Esophagus squamous epithelium (tissue), 5 donors: ENCODE results near the gene PUM1. TPM values are rescaled to one million over a fixed set of nuclear protein-coding genes. Genes with fewer than 3 reads are reported as not detected.

Source experiments
- DNase-seq: peaks from one replicate; lab custom pipeline; 2025; lab: John Stamatoyannopoulos, UW
- H3K27ac ChIP-seq, 4 donors: fragments of 200-600 bp; sonication (generic); one replicate each; pipeline ENCODE4 v1.5.1; 2016 to 2019; ENCODE audit warnings: mild to moderate bottlenecking in 1 of 4
- H3K27me3 ChIP-seq, 4 donors: fragments of 200-600 bp; sonication (generic); 1 replicate in 3 of 4; 2 replicates in 1 of 4; pipeline versions ENCODE4 v1.5.1 to v1.6.0; 2017 to 2021; ENCODE audit warnings: antibody characterized with exemption in 1 of 4
- H3K36me3 ChIP-seq, 3 donors: fragments of 200-600 bp; sonication (generic); one replicate each; pipeline ENCODE4 v1.5.1; 2016 to 2019
- H3K4me1 ChIP-seq, 3 donors: fragments of 200-600 bp; sonication (generic); one replicate each; pipeline ENCODE4 v1.5.1; 2017 to 2019
- H3K4me3 ChIP-seq, 4 donors: fragments of 200-600 bp; sonication (generic); 1 replicate in 3 of 4; 2 replicates in 1 of 4; pipeline ENCODE4 v1.5.1; 2016 to 2019; ENCODE audit warnings: mild to moderate bottlenecking in 2 of 4, moderate library complexity in 1 of 4
- H3K9me3 ChIP-seq, 3 donors: fragments of 200-600 bp; sonication (generic); one replicate each; pipeline ENCODE4 v1.5.1; 2016 to 2019
- CTCF ChIP-seq, 6 experiments: fragments of 450-650 bp in 4 of 6; fragments of 200-600 bp in 2 of 6; sonication (generic) in 2 of 6; IDR thresholded peaks; one replicate each; pipeline ENCODE4 v1.5.1; 2016 to 2019; ENCODE audit warnings: antibody characterized with exemption in 6 of 6, mild to moderate bottlenecking in 4 of 6, moderate library complexity in 4 of 6
- POLR2A ChIP-seq, 4 donors: fragments of 450-650 bp; IDR thresholded peaks; one replicate each; pipeline ENCODE4 v1.6.1; 2017; ENCODE audit warnings: antibody characterized with exemption in 4 of 4, mild to moderate bottlenecking in 4 of 4, moderate library complexity in 3 of 4
- WGBS, 2 donors: methylation state at CpG; one replicate each; pipeline ENCODE4 v1.1.5; 2018; 5-methylcytosine and 5-hydroxymethylcytosine counted together
- intact Hi-C: fragments of 100-400 bp; cut with DNase I; formaldehyde crosslinking; loops from one replicate; pipeline ENCODE4 v1.15.0; 2022
- total RNA-seq, 4 donors: library from RNA; depleted of rRNA; stranded (reverse); fragments of >200 nt; gene quantifications; one replicate each; pipeline ENCODE4 v1.1.0, GENCODE V29; 2016
- donor health status: DM: yes; HTN: yes; CAD: no.

Gene PUM1
- total RNA-seq, 4 donors from 2014 or later, result 41.6 to 88.1 (median 53.9) TPM

DNA sequence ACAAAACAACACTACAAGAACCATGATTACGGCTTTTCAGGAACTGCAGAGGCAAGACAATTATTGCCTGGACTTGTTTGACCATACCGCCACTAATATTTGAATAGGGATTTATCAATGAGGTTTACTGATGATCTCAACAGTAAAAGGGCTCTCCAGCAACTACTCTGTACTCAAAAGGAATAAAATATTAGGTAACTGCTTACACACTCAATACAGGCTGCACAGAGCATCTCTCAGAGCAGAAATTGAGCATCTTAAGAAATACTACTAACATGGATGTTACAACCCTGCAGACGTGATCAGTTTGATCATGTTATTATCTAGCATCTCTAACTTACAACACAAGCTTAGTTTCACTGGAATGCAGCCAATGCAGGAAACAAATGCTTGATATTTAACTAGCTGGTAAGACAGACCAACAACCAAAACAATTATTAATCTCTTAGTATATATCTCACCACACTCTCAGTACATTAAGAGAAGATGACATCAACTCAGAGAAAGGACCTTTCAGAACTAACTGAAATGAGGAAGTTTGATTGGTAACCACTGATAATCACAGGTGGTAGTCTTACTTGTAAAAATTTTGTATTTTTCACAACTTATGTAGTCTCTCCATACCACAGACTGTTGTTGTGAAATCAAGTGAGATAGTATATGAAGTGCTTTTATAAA is 52.2 kb downstream of the PUM1 start:
- no peak overlapping the region for H3K27ac ChIP-seq
- no peaks in the 10 kb centered on the region for H3K9me3 ChIP-seq
- no peaks in the 10 kb centered on the region for H3K27me3 ChIP-seq
- H3K4me1 ChIP-seq, result peaks cover 18 to 86% (median 45%) of the 10 kb centered on the region in 3 donors
- 33 to 38% methylated on average over 3 of the region's 3 CpGs for WGBS, 2 donors
- no peak overlapping the region for H3K4me3 ChIP-seq
- no peak for DNase-seq
- intact Hi-C loops, result no loop called here
- no peaks in the 10 kb centered on the region for H3K36me3 ChIP-seq
- TF ChIP-seq CTCF (IDR thresholded peaks at IDR 0.05), result no peak

GRCh38 chr1:31012210-31012924 is 53.1 kb downstream of the PUM1 start:
- H3K36me3 ChIP-seq, result no peaks in the 10 kb centered on the region
- 88 to 91% methylated on average over 4 of the region's 4 CpGs for WGBS, 2 donors
- DNase-seq, result no peak
- TF ChIP-seq POLR2A (IDR thresholded peaks at IDR 0.05) (no peak), CTCF (IDR thresholded peaks at IDR 0.05) (no peak)
- H3K27me3 ChIP-seq, result no peaks in the 10 kb centered on the region
- no peaks in the 10 kb centered on the region for H3K9me3 ChIP-seq
- intact Hi-C loops, result no loop called here
- no peak overlapping the region for H3K27ac ChIP-seq
- no peak overlapping the region for H3K4me3 ChIP-seq
- peaks cover 18 to 87% (median 55%) of the 10 kb centered on the region in 3 donors for H3K4me1 ChIP-seq

DNA sequence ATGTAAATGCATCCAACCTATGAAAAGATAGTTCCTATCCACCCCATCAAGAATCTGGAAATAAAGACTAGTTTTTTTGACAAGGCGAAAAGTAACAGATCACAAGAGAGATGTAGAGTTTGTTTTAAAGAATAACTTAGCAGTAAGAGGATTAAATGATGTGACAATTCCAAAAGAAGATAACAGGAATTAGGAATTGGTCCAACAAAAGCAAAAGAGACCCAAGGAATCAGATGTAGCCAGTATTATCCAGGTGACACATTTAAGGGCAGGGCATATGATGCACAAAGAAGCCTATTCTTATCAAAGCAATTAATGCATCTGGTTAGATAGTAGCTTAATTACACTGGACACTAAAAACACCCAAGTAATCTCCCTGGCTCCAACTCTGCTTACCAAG is 53.8 kb downstream of the PUM1 start:
- H3K4me1 ChIP-seq, result peaks cover 18 to 87% (median 58%) of the 10 kb centered on the region in 3 donors

DNA sequence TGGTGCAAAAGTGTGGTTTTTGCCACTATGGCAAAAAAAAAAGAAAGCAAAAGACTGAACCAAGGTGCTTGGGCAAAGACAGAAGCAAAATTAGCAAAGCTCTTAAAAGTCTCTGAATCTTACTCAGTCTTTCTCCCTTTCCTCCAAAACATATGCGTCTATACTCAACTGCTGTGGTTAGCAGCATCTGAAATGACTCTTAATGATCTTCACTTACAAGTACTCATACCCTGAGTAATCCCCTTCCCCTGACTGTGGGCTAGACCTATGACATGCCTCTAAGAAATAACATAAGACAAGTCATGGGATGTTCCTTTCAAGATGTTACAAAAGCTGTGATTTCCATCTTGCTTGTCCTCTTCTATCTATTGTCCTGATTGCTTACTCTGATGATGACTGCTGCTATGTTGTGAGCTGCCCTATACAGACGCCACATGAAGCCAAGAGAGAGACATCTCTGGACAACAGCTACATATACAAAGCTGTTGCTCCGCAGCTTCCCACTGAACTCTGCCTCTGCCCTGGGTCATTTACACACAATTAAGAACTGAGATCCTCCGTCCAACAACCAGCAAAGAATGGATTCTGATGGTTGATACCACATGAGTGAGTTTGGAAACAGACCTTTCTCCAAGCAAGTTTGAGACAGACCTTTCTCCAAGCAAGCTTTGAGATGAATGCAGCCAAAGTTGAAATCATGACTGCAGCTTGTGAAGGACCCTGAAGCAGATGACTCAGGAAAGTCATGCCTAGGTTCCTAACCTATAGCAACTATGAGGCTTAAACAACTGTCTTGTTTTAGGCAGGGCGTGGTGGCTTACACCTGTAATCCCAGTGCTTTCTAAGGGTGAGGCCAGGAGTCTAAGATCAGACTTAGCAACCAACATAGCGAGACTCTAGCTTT is 55.2 kb downstream of the PUM1 start:
- H3K4me3 ChIP-seq, result no peak overlapping the region
- peak overlapping the region in 3 of 4 donors; percentile 3 to 43 (median 31) for H3K27ac ChIP-seq
- no peaks in the 10 kb centered on the region for H3K9me3 ChIP-seq
- DNase-seq, result no peak
- H3K4me1 ChIP-seq, result peaks cover 18 to 89% (median 64%) of the 10 kb centered on the region in 3 donors
- 55 to 68% methylated on average over 4 to 6 of the region's 6 CpGs for WGBS, 2 donors
- H3K36me3 ChIP-seq, result peaks cover 0 to 14% (median 0%) of the 10 kb centered on the region in 3 donors
- intact Hi-C loops, result no loop called here
- no peaks in the 10 kb centered on the region for H3K27me3 ChIP-seq
- no peak for TF ChIP-seq POLR2A (IDR thresholded peaks at IDR 0.05)
- TF ChIP-seq CTCF (IDR thresholded peaks at IDR 0.05), result no peak

More for the DNA sequence above, 53.8 kb downstream of the PUM1 start:
- Histone ChIP-seq H3K9me3 (no peaks in the 10 kb centered on the region), H3K27me3 (no peaks in the 10 kb centered on the region), H3K4me3 (no peak overlapping the region), H3K36me3 (peaks cover 0 to under 1% (median 0%) of the 10 kb centered on the region in 3 donors), H3K27ac (no peak overlapping the region)
- WGBS, 2 donors, result 89 to 100% methylated on average over 1 of the region's 1 CpG
- TF ChIP-seq CTCF (IDR thresholded peaks at IDR 0.05) (no peak), POLR2A (IDR thresholded peaks at IDR 0.05) (no peak)
- intact Hi-C loops, result no loop called here
- no peak for DNase-seq
